D721Med (cell line): ENCODE results near the gene NUDT14.

Experiments used
- DNase-seq: peaks from one replicate; pipeline ENCODE4 v3.0.0; 2011; ENCODE audit warnings: low spot score; ENCODE audit not compliant: insufficient read length
- FAIRE-seq: peaks from 2 replicates; lab custom pipeline; 2011; peaks lifted over from hg19 to GRCh38; lab: Jason Lieb, UNC
- CTCF ChIP-seq: IDR thresholded peaks from 2 replicates; pipeline ENCODE4 v1.5.1; 2012; ENCODE audit warnings: mild to moderate bottlenecking, control low read depth; ENCODE audit not compliant: insufficient read depth; ENCODE audit errors: missing control alignments

The NUDT14 gene

GRCh38 chr14:105182296-105183020 lies 1.3 kb upstream of the NUDT14 start:
- TF ChIP-seq CTCF = no peak
- no peak for FAIRE-seq
- no peak for DNase-seq

- TF ChIP-seq CTCF = no peak
- DNase-seq (no peak), FAIRE-seq (no peak)
Observed at GRCh38 chr14:105181549-105182295, 610 bp upstream of the NUDT14 start.

GRCh38 chr14:105179191-105179590 lies 1.9 kb downstream of the NUDT14 start:
- TF ChIP-seq CTCF = no peak
- no peak for DNase-seq
- no peak for FAIRE-seq

GRCh38 chr14:105178868-105179140 lies 2.3 kb downstream of the NUDT14 start:
- DNase-seq (no peak), FAIRE-seq (no peak)
- TF ChIP-seq CTCF = no peak

GRCh38 chr14:105178069-105178867 lies 2.8 kb downstream of the NUDT14 start:
- no peak for DNase-seq
- no peak for FAIRE-seq
- TF ChIP-seq CTCF = no peak

GRCh38 chr14:105177082-105177481 lies 4.0 kb downstream of the NUDT14 start:
- no peak for FAIRE-seq
- TF ChIP-seq CTCF = no peak
- no peak for DNase-seq

GRCh38 chr14:105176513-105176912 lies 4.6 kb downstream of the NUDT14 start:
- no peak for TF ChIP-seq CTCF
- no peak for FAIRE-seq
- no peak for DNase-seq
